ENCODE measurements around the gene SCFD2.
"Not testable (repeated sequence)": the region's sequence is repeated elsewhere in the genome, so short reads cannot be mapped to it uniquely, and the experiment has no call there.

Gene SCFD2

GRCh38 chr4:53059871-53060270 is 306.0 kb downstream of the SCFD2 start:
- no peak for DNase-seq (ENCODE audit: low read depth in 2 of 2, low spot score in 1 of 2)

GRCh38 chr4:53059256-53059655 is 306.6 kb downstream of the SCFD2 start:
- DNase-seq (ENCODE audit: low read depth in 2 of 2, low spot score in 1 of 2), result no peak

DNA sequence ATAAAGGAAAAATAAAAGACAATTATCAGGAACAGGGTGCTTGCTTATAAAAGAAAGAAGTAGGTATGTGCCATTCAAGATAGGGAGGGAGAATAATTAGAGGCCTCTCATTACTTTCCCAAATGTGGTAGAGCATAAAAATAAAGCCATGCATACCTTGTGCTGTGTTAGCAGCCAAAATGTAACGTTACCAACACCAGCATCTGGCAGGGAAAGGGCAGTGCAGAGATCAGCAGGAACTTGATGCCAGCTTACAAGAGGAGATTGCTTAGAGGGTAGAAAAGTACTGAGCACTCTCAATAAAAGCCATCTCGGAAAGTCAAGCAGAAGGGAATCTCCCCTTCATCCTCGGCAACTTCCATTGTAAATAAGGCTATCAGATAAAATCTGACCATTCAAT is 308.2 kb downstream of the SCFD2 start:
- no peak for DNase-seq (ENCODE audit: low read depth in 2 of 2, low spot score in 1 of 2)

DNA sequence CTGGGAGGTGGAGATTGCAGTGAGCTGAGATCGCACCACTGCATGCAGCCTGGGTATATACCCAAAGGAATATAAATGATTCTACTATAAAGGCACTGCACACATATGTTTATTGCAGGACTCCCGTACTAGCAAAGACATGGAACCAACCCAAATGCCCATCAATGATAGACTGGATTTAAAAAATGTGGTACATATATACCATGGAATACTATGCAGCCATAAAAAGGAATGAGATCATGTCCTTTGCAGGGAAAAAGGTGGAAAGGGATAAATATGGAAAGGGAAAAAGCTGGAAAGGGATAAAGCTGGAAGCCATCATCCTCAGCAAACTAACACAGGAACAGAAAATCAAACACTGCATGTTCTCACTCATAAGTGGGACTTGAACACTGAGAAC is 308.8 kb downstream of the SCFD2 start:
- not testable (repeated sequence) for DNase-seq (ENCODE audit: low read depth in 2 of 2, low spot score in 1 of 2)

GRCh38 chr4:53055716-53056403 is 310.0 kb downstream of the SCFD2 start:
- DNase-seq (ENCODE audit: low read depth in 2 of 2, low spot score in 1 of 2), result no peak

- DNase-seq (ENCODE audit: low read depth in 2 of 2, low spot score in 1 of 2), result no peak
Observed at GRCh38 chr4:53055274-53055673, 310.6 kb downstream of the SCFD2 start.

DNA sequence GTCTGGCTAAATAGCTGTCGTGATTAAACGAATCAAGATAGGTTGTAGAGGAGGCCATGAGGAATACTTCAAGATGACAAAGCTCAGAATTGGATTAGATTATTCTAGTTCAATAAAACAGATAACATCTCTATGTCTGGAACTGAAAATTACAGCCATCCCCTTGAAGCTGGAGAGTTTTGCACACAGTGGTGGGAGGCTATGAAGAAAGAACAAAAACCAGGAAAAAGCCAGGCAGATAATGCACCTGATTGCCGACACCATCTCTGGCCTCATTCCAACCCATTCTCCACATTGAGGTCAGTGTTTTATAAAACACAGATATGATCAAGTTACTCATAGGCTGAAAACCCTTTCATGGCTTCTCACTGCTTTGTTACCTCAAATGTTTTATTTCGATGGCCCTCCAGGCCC is 315.5 kb downstream of the SCFD2 start:
- no peak for DNase-seq (ENCODE audit: low read depth in 2 of 2, low spot score in 1 of 2)

GRCh38 chr4:53049528-53049927 is 316.3 kb downstream of the SCFD2 start:
- no peak for DNase-seq (ENCODE audit: low read depth in 2 of 2, low spot score in 1 of 2)

DNA sequence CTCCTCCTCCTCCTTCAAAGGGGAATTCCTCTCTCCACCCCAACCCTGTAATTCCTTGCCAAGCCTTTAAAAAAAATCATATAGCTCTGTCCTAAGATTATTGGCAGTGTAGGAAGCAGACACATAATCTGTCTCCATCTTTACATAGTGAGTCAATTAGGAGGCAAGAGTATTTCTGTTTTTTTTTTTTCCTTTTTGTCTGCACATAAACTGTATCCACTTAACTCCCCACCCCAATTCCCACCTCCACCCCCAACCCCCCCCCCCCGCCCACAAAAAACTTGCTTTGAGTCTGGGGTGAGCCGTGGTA is 321.3 kb downstream of the SCFD2 start:
- no peak for DNase-seq (ENCODE audit: low read depth in 2 of 2, low spot score in 1 of 2)

- no peak for DNase-seq (ENCODE audit: low read depth in 2 of 2, low spot score in 1 of 2)
Observed at GRCh38 chr4:53043891-53044650, 321.8 kb downstream of the SCFD2 start.

DNA sequence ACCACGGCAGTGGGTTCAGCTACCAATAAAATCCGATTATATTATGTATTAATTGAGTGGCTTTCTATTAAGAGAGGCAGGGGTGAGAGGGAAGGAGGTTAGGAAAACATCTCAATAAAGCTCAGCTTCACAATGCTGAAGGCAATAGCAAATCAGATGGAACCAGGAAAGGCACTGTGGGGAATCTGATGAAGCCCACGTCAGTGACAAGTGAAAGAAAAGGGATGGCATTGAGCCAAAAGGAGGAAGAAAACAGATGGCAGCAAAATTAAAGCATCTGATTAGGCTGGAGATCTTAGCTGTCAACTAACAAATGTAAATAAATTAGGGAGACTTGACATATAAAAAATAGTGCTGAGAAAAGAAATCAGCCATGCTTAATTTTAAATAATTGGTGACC is 322.8 kb downstream of the SCFD2 start:
- no peak for DNase-seq (ENCODE audit: low read depth in 2 of 2, low spot score in 1 of 2)

- DNase-seq (ENCODE audit: low read depth in 2 of 2, low spot score in 1 of 2), result no peak
Observed at GRCh38 chr4:53040851-53041250, 325.0 kb downstream of the SCFD2 start.

GRCh38 chr4:53040459-53040815 is 325.4 kb downstream of the SCFD2 start:
- DNase-seq (ENCODE audit: low read depth in 2 of 2, low spot score in 1 of 2), result no peak

- no peak for DNase-seq (ENCODE audit: low read depth in 2 of 2, low spot score in 1 of 2)
Observed at GRCh38 chr4:53039741-53040458, 326.0 kb downstream of the SCFD2 start.

DNA sequence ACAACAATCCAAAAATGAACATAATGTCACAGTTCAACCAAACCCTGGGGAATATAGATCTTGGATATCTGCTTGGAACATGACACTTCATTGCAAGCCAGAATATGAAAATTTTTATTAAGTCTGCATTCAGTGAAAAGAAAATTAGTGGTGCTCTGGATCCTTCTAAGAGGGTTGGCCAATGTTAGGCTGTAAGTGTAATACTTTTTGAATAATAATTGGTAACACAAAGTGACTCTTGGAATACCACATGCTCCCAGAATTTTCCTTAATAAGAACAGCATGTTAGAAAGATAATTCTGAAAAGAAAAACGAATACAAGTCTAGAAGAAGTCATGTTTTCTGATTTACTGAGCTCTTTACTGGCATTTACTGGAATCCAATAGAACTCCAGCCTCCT is 328.0 kb downstream of the SCFD2 start:
- no peak for DNase-seq (ENCODE audit: low read depth in 2 of 2, low spot score in 1 of 2)

DNA sequence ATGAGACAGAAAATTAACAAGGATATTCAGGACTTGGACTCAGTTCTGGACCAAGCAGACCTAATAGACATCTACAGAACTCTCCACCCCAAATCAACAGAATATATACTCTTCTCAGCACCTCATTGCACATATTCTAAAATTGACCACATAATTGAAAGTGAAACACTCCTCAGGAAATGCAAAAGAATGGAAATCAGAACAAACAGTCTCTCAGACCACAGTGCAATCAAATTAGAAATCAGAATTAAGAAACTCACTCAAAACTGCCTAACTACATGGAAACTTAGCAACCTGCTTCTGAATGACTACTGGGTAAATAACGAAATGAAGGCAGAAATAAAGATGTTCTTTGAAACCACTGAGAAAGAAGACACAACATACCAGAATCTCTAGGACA is 333.0 kb downstream of the SCFD2 start:
- DNase-seq (ENCODE audit: low read depth in 2 of 2, low spot score in 1 of 2), result not testable (repeated sequence)

GRCh38 chr4:53026233-53026632 is 339.6 kb downstream of the SCFD2 start:
- DNase-seq (ENCODE audit: low read depth in 2 of 2, low spot score in 1 of 2), result no peak

DNA sequence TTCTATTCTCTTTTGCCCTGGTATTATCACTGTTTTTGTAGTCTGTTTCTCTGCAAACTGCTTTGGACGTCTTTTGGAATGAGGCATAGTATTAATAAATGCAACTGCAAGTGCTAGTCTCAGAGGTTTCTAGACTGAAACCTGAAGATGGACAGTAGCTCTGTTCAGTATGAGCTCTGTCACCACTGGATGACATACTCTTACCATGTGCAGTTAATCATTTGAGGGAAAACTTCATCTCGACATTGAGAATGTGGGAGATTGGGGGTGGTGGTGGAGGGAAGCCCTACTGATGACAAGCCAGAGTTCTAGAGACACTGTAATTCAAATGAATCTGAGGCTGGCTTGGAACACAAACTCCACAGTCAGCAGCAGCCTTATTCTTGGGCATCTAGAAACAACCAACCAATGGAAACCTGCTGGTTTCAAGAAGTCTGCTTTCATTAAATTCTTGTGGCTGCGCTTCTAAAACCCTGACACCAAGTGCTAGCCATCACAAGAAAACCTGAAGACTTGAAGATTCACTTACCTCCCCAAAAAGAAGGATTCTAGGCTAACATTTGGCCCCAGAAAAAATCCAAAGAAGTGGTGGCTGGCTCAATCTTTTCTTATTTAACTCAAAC is 342.1 kb downstream of the SCFD2 start:
- no peak for DNase-seq (ENCODE audit: low read depth in 2 of 2, low spot score in 1 of 2)

DNA sequence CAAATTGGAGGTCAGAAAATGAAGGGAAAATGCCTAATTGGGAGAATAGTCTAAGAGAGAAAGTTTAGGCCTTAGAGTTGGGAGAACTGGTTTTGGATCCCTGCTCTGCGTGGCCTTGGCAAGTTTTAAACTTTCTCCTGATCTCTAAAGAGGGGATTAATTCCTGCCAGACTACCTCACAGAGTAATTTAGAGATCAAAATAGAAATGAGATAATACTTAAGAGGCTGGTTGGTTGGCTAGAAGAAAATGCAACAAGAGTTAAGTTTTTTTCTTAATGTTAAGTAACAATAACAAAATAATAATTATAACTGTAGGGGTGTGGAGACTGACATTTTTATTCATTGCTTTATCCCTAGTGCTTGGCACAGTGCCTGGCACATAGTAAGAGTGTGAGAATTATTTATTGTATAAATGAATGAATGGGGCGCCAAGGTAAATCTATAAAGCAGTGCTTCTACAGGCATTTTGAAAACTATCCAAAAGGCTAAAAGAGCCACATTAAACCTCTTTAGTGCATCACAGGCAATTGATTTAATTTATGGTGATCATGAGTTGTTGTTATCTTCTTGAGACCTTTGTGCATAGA is 343.3 kb downstream of the SCFD2 start:
- no peak for DNase-seq (ENCODE audit: low read depth in 2 of 2, low spot score in 1 of 2)

GRCh38 chr4:53021754-53022512 is 343.9 kb downstream of the SCFD2 start:
- no peak for DNase-seq (ENCODE audit: low read depth in 2 of 2, low spot score in 1 of 2)

Data from stimulated activated CD8-positive, alpha-beta memory T cell treated with anti-CD3 and anti-CD28 coated beads, Interleukin-4, amount 100 ng/mL, for 1 hour (primary cell).